HG03060 (cell line): ENCODE data around the gene CARD6.
"Not testable (repeated sequence)": the region's sequence is repeated elsewhere in the genome, so short reads cannot be mapped to it uniquely, and the experiment has no call there.

Experiments
- ATAC-seq: cut with Tn5 transposase; IDR thresholded peaks from one replicate; pipeline ENCODE4 v1.9.1; 2021; ENCODE audit warnings: low read depth, moderate number of reproducible peaks; ENCODE audit not compliant: unreplicated experiment

CARD6 gene

GRCh38 chr5:40873286-40873880 lies 32.2 kb downstream of the CARD6 start:
- no peak for ATAC-seq

- ATAC-seq, result no peak
Observed at GRCh38 chr5:40875958-40876357, 34.8 kb downstream of the CARD6 start.

GRCh38 chr5:40877371-40877988 lies 36.3 kb downstream of the CARD6 start:
- ATAC-seq, result no peak

GRCh38 chr5:40879163-40879942 lies 38.2 kb downstream of the CARD6 start:
- ATAC-seq, result no peak

GRCh38 chr5:40882291-40882690 lies 41.1 kb downstream of the CARD6 start:
- no peak for ATAC-seq

GRCh38 chr5:40883051-40883450 lies 41.9 kb downstream of the CARD6 start:
- not testable (repeated sequence) for ATAC-seq

GRCh38 chr5:40895440-40896425 lies 54.6 kb downstream of the CARD6 start:
- ATAC-seq, result not testable (repeated sequence)

- ATAC-seq, result peak; percentile 65
Observed at GRCh38 chr5:40904205-40904993, 63.2 kb downstream of the CARD6 start.

- ATAC-seq, result no peak
Observed at GRCh38 chr5:40904994-40905306, 63.8 kb downstream of the CARD6 start.

GRCh38 chr5:40906351-40906751 lies 65.2 kb downstream of the CARD6 start:
- no peak for ATAC-seq

GRCh38 chr5:40909264-40909663 lies 68.1 kb downstream of the CARD6 start, which contains the start of gene C7:
Gene C7, plus strand, starts transcription at chr5:40909497. Its CDS starts 114 bp downstream, at chr5:40909611.
- ATAC-seq, result no peak

GRCh38 chr5:40909723-40910122 lies 68.6 kb downstream of the CARD6 start:
- ATAC-seq, result no peak
